GM18508 (cell line): ENCODE results near the gene MOSMO.
"Not testable (repeated sequence)": the region's sequence is repeated elsewhere in the genome, so short reads cannot be mapped to it uniquely, and the experiment has no call there.

ENCODE experiments used
- ATAC-seq: cut with Tn5 transposase; IDR thresholded peaks from one replicate; pipeline ENCODE4 v1.9.1; 2021; ENCODE audit warnings: moderate number of reproducible peaks; ENCODE audit not compliant: insufficient read depth, unreplicated experiment

MOSMO gene

DNA sequence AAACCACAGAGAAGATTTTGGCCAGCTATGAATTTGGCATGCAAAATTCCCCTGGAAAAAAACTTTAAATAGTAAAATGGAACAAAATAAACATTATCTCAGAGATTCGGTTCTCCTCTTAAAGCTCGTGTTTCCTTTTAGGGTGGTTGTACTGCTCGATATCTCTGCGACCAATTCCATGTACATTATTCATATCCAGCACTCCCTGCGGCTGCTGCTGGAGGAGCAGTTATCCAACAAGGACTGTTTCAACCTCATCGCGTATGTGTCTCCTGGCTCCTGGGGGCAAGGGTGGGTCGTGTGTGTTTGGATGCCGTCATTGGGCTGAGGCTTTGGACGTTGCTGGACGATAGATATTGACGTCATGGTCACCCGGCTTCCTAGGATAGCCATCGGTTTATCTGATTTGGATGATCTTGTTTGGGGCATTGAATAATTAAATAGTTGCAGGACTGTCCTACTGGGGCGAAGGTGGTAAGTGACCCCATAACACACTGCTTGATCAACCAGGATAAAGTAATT is 118.2 kb downstream of the MOSMO start:
- no peak for ATAC-seq

DNA sequence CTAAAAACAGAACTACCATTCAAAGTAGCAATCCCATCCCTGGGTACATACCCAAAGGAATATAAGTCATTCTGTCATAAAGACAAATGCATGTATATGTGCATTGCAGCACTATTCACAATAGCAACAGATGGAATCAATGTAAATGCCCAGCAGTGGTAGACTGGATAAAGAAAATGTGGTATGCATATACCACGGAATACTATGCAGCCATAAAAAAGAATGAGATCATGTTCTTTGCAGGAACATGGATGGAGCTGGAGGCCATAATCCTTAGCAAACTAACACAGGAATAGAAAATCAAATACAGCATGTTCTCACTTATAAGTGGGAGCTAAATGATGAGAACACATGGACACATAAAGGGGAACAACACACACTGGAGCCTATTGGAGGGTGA is 120.6 kb downstream of the MOSMO start:
- not testable (repeated sequence) for ATAC-seq

DNA sequence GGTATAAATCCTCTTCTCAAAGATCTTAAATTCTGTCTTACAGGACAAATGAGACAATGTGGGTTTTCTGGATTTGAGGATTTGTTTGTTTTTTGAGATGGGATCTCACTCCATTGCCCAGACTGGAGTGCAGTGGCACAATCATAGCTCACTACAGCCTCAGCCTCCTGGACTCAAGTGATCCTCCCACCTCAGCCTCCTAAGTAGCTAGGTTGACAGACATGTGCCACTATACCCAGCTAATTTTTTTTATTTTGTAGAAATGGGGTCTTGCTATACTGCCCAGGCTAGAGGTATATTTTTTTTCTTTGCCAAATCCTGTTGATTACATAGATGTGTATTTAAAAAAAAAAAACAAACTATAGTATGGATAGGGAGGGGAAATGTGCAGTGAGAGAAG is 122.6 kb downstream of the MOSMO start:
- no peak for ATAC-seq

DNA sequence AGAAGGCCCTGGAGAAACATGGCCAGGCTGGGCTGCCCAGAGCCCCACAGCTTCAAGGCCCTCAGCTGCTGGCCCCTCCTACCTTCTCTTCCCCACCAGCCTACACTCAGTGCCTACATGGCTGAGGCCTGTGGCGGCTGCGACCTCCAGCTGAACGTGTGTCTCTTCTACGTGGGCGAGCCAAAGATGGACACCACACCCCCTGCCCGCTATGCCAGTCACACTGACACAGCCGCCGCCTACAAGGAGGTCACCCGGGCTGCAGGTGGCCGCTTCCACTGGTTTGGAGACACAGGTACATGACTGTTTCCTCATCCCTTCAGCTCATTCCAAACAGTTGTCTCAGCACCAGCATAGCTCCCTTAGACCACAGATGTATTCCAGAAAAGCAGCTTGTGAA is 124.9 kb downstream of the MOSMO start:
- no peak for ATAC-seq
